NCI-H187 (cell line): ENCODE measurements around the gene ANKH.
"Not testable (repeated sequence)": the region's sequence is repeated elsewhere in the genome, so short reads cannot be mapped to it uniquely, and the experiment has no call there.

ENCODE experiments used
- DNase-seq, 2 experiments: peaks; one replicate each; lab custom pipeline; 2025; lab: John Stamatoyannopoulos, UW

The ANKH gene

GRCh38 chr5:14826714-14827113 is 44.9 kb downstream of the ANKH start:
- DNase-seq: no peak

- DNase-seq: no peak
Observed at GRCh38 chr5:14825977-14826376, 45.6 kb downstream of the ANKH start.

GRCh38 chr5:14824499-14824898 is 47.1 kb downstream of the ANKH start:
- no peak for DNase-seq

GRCh38 chr5:14821100-14821845 is 50.3 kb downstream of the ANKH start:
- DNase-seq: no peak

- DNase-seq: no peak
Observed at GRCh38 chr5:14818931-14819790, 52.4 kb downstream of the ANKH start.

GRCh38 chr5:14817762-14818136 is 53.8 kb downstream of the ANKH start:
- not testable (repeated sequence) for DNase-seq

GRCh38 chr5:14816999-14817761 is 54.4 kb downstream of the ANKH start:
- no peak for DNase-seq

- no peak for DNase-seq
Observed at GRCh38 chr5:14816374-14816998, 55.1 kb downstream of the ANKH start.

GRCh38 chr5:14813747-14814146 is 57.8 kb downstream of the ANKH start:
- no peak for DNase-seq

GRCh38 chr5:14812166-14812565 is 59.4 kb downstream of the ANKH start:
- no peak for DNase-seq

GRCh38 chr5:14810928-14811572 is 60.5 kb downstream of the ANKH start:
- no peak for DNase-seq

- no peak for DNase-seq
Observed at GRCh38 chr5:14810282-14810681, 61.3 kb downstream of the ANKH start.

GRCh38 chr5:14809369-14810155 is 62.0 kb downstream of the ANKH start:
- no peak for DNase-seq

- DNase-seq: no peak
Observed at GRCh38 chr5:14807471-14807870, 64.1 kb downstream of the ANKH start.

- DNase-seq: no peak
Observed at GRCh38 chr5:14806456-14806855, 65.1 kb downstream of the ANKH start.

- no peak for DNase-seq
Observed at GRCh38 chr5:14802541-14802940, 69.0 kb downstream of the ANKH start.

- no peak for DNase-seq
Observed at GRCh38 chr5:14801792-14802191, 69.8 kb downstream of the ANKH start.

- DNase-seq: not testable (repeated sequence)
Observed at GRCh38 chr5:14797385-14797784, 74.2 kb downstream of the ANKH start.

- no peak for DNase-seq
Observed at GRCh38 chr5:14794583-14795230, 76.9 kb downstream of the ANKH start.

- DNase-seq: no peak
Observed at GRCh38 chr5:14793851-14794250, 77.7 kb downstream of the ANKH start.
